HG03139 (cell line): Measurements from ENCODE around the gene DHX15.
"Not testable (repeated sequence)": the region's sequence is repeated elsewhere in the genome, so short reads cannot be mapped to it uniquely, and the experiment has no call there.

Experiments
- ATAC-seq: cut with Tn5 transposase; IDR thresholded peaks from one replicate; pipeline ENCODE4 v1.9.1; 2021; ENCODE audit not compliant: unreplicated experiment

DHX15 gene

GRCh38 chr4:24550441-24551175, 33.7 kb downstream of the DHX15 start:
- no peak for ATAC-seq

- no peak for ATAC-seq
Measured at GRCh38 chr4:24547979-24548378, 36.4 kb downstream of the DHX15 start.

- ATAC-seq: no peak
Measured at GRCh38 chr4:24544208-24544988, 40.0 kb downstream of the DHX15 start.

- no peak for ATAC-seq
Measured at GRCh38 chr4:24537025-24537424, 47.3 kb downstream of the DHX15 start.

- no peak for ATAC-seq
Measured at GRCh38 chr4:24535399-24535798, 49.0 kb downstream of the DHX15 start.

- no peak for ATAC-seq
Measured at GRCh38 chr4:24533364-24533763, 51.0 kb downstream of the DHX15 start.

GRCh38 chr4:24529555-24529954, 54.8 kb downstream of the DHX15 start:
- ATAC-seq: no peak

- no peak for ATAC-seq
Measured at GRCh38 chr4:24527371-24527770, 57.0 kb downstream of the DHX15 start.

- ATAC-seq: no peak
Measured at GRCh38 chr4:24521544-24521943, 62.8 kb downstream of the DHX15 start.

- no peak for ATAC-seq
Measured at GRCh38 chr4:24519649-24520048, 64.7 kb downstream of the DHX15 start.

GRCh38 chr4:24517676-24518075, 66.7 kb downstream of the DHX15 start:
- ATAC-seq: no peak

GRCh38 chr4:24516926-24517325, 67.4 kb downstream of the DHX15 start:
- ATAC-seq: no peak

GRCh38 chr4:24515698-24516097, 68.7 kb downstream of the DHX15 start:
- no peak for ATAC-seq

- ATAC-seq: no peak
Measured at GRCh38 chr4:24514808-24515207, 69.5 kb downstream of the DHX15 start.

- ATAC-seq: no peak
Measured at GRCh38 chr4:24513718-24514117, 70.6 kb downstream of the DHX15 start.

GRCh38 chr4:24511371-24512063, 72.8 kb downstream of the DHX15 start:
- no peak for ATAC-seq

- no peak for ATAC-seq
Measured at GRCh38 chr4:24510091-24510490, 74.3 kb downstream of the DHX15 start.

- no peak for ATAC-seq
Measured at GRCh38 chr4:24508541-24508940, 75.8 kb downstream of the DHX15 start.

- no peak for ATAC-seq
Measured at GRCh38 chr4:24507439-24507838, 76.9 kb downstream of the DHX15 start.

GRCh38 chr4:24503090-24503489, 81.3 kb downstream of the DHX15 start:
- not testable (repeated sequence) for ATAC-seq

- ATAC-seq: no peak
Measured at GRCh38 chr4:24497221-24497620, 87.1 kb downstream of the DHX15 start.

GRCh38 chr4:24496597-24496996, 87.8 kb downstream of the DHX15 start:
- no peak for ATAC-seq
